ENCODE measurements around the gene PPP1R2. TPM values are rescaled to one million over a fixed set of nuclear protein-coding genes. Genes with fewer than 3 reads are reported as not detected.

PPP1R2 gene
- total RNA-seq, 1 experiment from 2014 or later = 46.1 TPM

GRCh38 chr3:195582947-195583346, 39.8 kb upstream of the PPP1R2 start:
- Histone ChIP-seq H4K20me1 (ENCODE audit: insufficient read depth) (no peaks in the 10 kb centered on the region), H3K27ac (ENCODE audit: low read depth, low read length) (no peak overlapping the region), H3K27me3 (ENCODE audit: insufficient read depth, low read length) (no peaks in the 10 kb centered on the region), H3K9ac (ENCODE audit: low read length) (no peak overlapping the region), H3K36me3 (ENCODE audit: control insufficient read depth in 1 of 2, insufficient read depth in 2 of 2, low read length in 2 of 2) (no peaks in the 10 kb centered on the region), H3K9me2 (ENCODE audit: insufficient read depth) (no peaks in the 10 kb centered on the region), H3K79me2 (ENCODE audit: insufficient read depth, low read length) (no peaks in the 10 kb centered on the region), H3K9me3 (ENCODE audit: control insufficient read depth in 1 of 2, insufficient read depth in 1 of 2, low read depth in 1 of 2, low read length in 2 of 2) (no peaks in the 10 kb centered on the region), H3K4me1 (ENCODE audit: control insufficient read depth in 1 of 2, insufficient read depth in 2 of 2, low read length in 2 of 2) (peaks cover 4 to 19% of the 10 kb centered on the region in 2 experiments; a peak in 3 of 4 replicates), H3K4me2 (ENCODE audit: low read length) (peak overlapping the region; percentile 47), H2AFZ (ENCODE audit: low read depth, low read length, poor library complexity, severe bottlenecking) (peak overlapping the region; percentile 70), H3K4me3 (replicated peaks in 1 of 2; ENCODE audit: low read depth in 1 of 2, low read length in 2 of 2) (no peak overlapping the region)
- intact Hi-C loops (cut with micrococcal nuclease) = no loop called here
- CTCF ChIA-PET = no interaction called here
- peak; percentile 51 for DNase-seq (ENCODE audit: low read depth, low spot score)
- RAD21 ChIA-PET (ENCODE audit: low non-redundant PET in 1 of 2, low total read pairs in 2 of 2, uncharacterized antibody in 2 of 2, unreplicated experiment in 2 of 2) = no interaction called here
- no peak; the same call in 1 of the 2 replicates for TF ChIP-seq ELF1 (IDR thresholded peaks at IDR 0.05; ENCODE audit: borderline replicate concordance, low read depth)
- TF ChIP-seq CTCF (IDR thresholded peaks at IDR 0.05 in 2 of 3, conservative IDR thresholded peaks at IDR 0.05 in 1 of 3; ENCODE audit: borderline replicate concordance in 1 of 3, insufficient read depth in 1 of 3, low read depth in 2 of 3, low read length in 2 of 3) = peak in 2 of 3 experiments; percentile 45 to 49; a peak in 3 of 6 replicates
- no peak for TF ChIP-seq TCF7L2 (IDR thresholded peaks at IDR 0.05; ENCODE audit: borderline replicate concordance, extremely low read depth, insufficient read depth, insufficient read length)
- peak; percentile 34; the same call in 1 of the 2 replicates for TF ChIP-seq POLR2AphosphoS5 (IDR thresholded peaks at IDR 0.05; ENCODE audit: low read depth, low read length)
- peak; percentile 98 for ATAC-seq
- BruUV-seq (replicated peaks) = no TSS peak
- POLR2A ChIA-PET = interaction anchor here (2.0 kb wide), 1 partner anchor 40 kb away, joined by 6 read pairs; the partner anchor contains the start of gene PPP1R2

- CTCF ChIA-PET = no interaction called here
Observed at GRCh38 chr3:195580744-195581443, 37.8 kb upstream of the PPP1R2 start.

More at GRCh38 chr3:195580744-195581443, 37.8 kb upstream of the PPP1R2 start:
- Histone ChIP-seq H3K79me2 (ENCODE audit: insufficient read depth, low read length) (no peaks in the 10 kb centered on the region), H2AFZ (ENCODE audit: low read depth, low read length, poor library complexity, severe bottlenecking) (no peak overlapping the region), H3K27me3 (ENCODE audit: insufficient read depth, low read length) (no peaks in the 10 kb centered on the region), H3K4me1 (ENCODE audit: control insufficient read depth in 1 of 2, insufficient read depth in 2 of 2, low read length in 2 of 2) (peaks cover 4 to 19% of the 10 kb centered on the region in 2 experiments; a peak in 3 of 4 replicates), H3K9me3 (ENCODE audit: control insufficient read depth in 1 of 2, insufficient read depth in 1 of 2, low read depth in 1 of 2, low read length in 2 of 2) (no peaks in the 10 kb centered on the region), H3K9me2 (ENCODE audit: insufficient read depth) (no peaks in the 10 kb centered on the region), H3K4me3 (replicated peaks in 1 of 2; ENCODE audit: low read depth in 1 of 2, low read length in 2 of 2) (no peak overlapping the region), H3K9ac (ENCODE audit: low read length) (no peak overlapping the region), H3K36me3 (ENCODE audit: control insufficient read depth in 1 of 2, insufficient read depth in 2 of 2, low read length in 2 of 2) (no peaks in the 10 kb centered on the region), H4K20me1 (ENCODE audit: insufficient read depth) (no peaks in the 10 kb centered on the region), H3K27ac (ENCODE audit: low read depth, low read length) (no peak overlapping the region), H3K4me2 (ENCODE audit: low read length) (no peak overlapping the region)
- ATAC-seq (no peak), DNase-seq (ENCODE audit: low read depth, low spot score) (no peak)
- BruUV-seq (replicated peaks) = no TSS peak
- ChIA-PET RAD21 (ENCODE audit: low non-redundant PET in 1 of 2, low total read pairs in 2 of 2, uncharacterized antibody in 2 of 2, unreplicated experiment in 2 of 2) (no interaction called here), POLR2A (no interaction called here)
- TF ChIP-seq CTCF (IDR thresholded peaks at IDR 0.05 in 2 of 3, conservative IDR thresholded peaks at IDR 0.05 in 1 of 3; ENCODE audit: borderline replicate concordance in 1 of 3, insufficient read depth in 1 of 3, low read depth in 2 of 3, low read length in 2 of 3) = no peak
- no peak for TF ChIP-seq YY1 (IDR thresholded peaks at IDR 0.05; ENCODE audit: extremely low read depth, insufficient replicate concordance, low read depth, low read length)
- TF ChIP-seq TCF7L2 (IDR thresholded peaks at IDR 0.05; ENCODE audit: borderline replicate concordance, extremely low read depth, insufficient read depth, insufficient read length) = no peak
- intact Hi-C loops (cut with micrococcal nuclease) = no loop called here

Measured in HCT116 (cell line).